Pancreas (tissue), 10 donors: ENCODE measurements around the gene HIPK2. TPM values are rescaled to one million over a fixed set of nuclear protein-coding genes. Genes with fewer than 3 reads are reported as not detected.
A peak's percentile ranks its signal among the peaks of the same experiment; 100 is the strongest.

Experiments used
- ATAC-seq, 4 donors: fragments of 200-7000 bp; cut with Tn5 transposase; one replicate each; pipeline versions ENCODE4 v1.8.0 to v1.9.1; 2020; ENCODE audit warnings: mild to moderate bottlenecking in 4 of 4, moderate library complexity in 4 of 4
- DNase-seq, 6 donors: peaks; one replicate each; pipeline ENCODE4 v3.0.0-alpha.2; 2020
- FAIRE-seq: peaks from 2 replicates; lab custom pipeline; 2012; peaks lifted over from hg19 to GRCh38; lab: Jason Lieb, UNC
- H3K27ac ChIP-seq, 4 donors: fragments of 200-600 bp; sonication (generic); 1 replicate in 3 of 4; 2 replicates in 1 of 4; pipeline versions ENCODE4 v1.5.0 to v1.8.0; 2020
- H3K27me3 ChIP-seq, 4 donors: fragments of 200-600 bp; one replicate each; pipeline ENCODE4 v1.8.0; 2021
- H3K36me3 ChIP-seq, 3 donors: fragments of 200-600 bp; sonication (generic) in 1 of 3; one replicate each; pipeline versions ENCODE4 v1.5.0 to v1.8.0; 2020 to 2021
- H3K4me1 ChIP-seq, 3 donors: fragments of 200-600 bp; one replicate each; pipeline ENCODE4 v1.8.0; 2021
- H3K4me3 ChIP-seq, 4 donors: fragments of 200-600 bp; sonication (generic) in 2 of 4; one replicate each; pipeline versions ENCODE4 v1.5.0 to v1.8.0; 2020 to 2021
- H3K9me3 ChIP-seq, 4 donors: fragments of 200-600 bp; one replicate each; pipeline ENCODE4 v1.8.0; 2021
- CTCF ChIP-seq, 4 donors: fragments of 200-600 bp; sonication (generic) in 3 of 4; IDR thresholded peaks; one replicate each; pipeline versions ENCODE4 v1.5.0 to v1.8.0; 2021; ENCODE audit warnings: antibody characterized with exemption in 4 of 4
- WGBS, 2 donors: extraction: QIAGEN DNeasy Blood & Tissue Kit; methylation state at CpG; one replicate each; pipeline ENCODE4 v1.1.7; 2013; 5-methylcytosine and 5-hydroxymethylcytosine counted together
- intact Hi-C, 3 donors: fragments of 100-400 bp; cut with DNase I; formaldehyde crosslinking; loops; one replicate each; pipeline versions ENCODE4 v1.11.1 to v1.14.2; 2022
- polyA plus RNA-seq, 2 donors: library from polyadenylated mRNA; stranded (reverse); fragments of 200-250 nt; gene quantifications; one replicate each; pipeline ENCODE4 v1.2.3, GENCODE V29; 2013
- total RNA-seq, 6 donors: library from RNA; stranded (reverse); fragmentation: NEBNext Ultra II Directional in 4 of 6; extraction: Animal tissue kit (Norgen Biotek cat#: 25700) in 4 of 6; gene quantifications; one replicate each; pipeline versions ENCODE4 v1.2.1 to v1.2.4, GENCODE V29; 2021 to 2023
- donor health status: healthy with polysubstance abuse.
- donor health status: DM: no; HTN: no; CAD: no; lungs with moderate emphysema.
- donor health status: DM: no; HTN: no; CAD: no.
- donor health status: control.
- donor health status: control.
- donor health status: Bipolar disorder and iron deficiency.
- donor health status: DM: yes; HTN: yes; CAD: no.
- donor health status: DM: no; HTN: no; CAD: no.
- donor health status: DM: no; HTN: no; CAD: no.
- donor health status: DM: yes; HTN: yes; CAD: no.

HIPK2 gene
- total and polyA plus RNA-seq, 8 donors: 6.7 to 49.0 (median 24.7) TPM

DNA sequence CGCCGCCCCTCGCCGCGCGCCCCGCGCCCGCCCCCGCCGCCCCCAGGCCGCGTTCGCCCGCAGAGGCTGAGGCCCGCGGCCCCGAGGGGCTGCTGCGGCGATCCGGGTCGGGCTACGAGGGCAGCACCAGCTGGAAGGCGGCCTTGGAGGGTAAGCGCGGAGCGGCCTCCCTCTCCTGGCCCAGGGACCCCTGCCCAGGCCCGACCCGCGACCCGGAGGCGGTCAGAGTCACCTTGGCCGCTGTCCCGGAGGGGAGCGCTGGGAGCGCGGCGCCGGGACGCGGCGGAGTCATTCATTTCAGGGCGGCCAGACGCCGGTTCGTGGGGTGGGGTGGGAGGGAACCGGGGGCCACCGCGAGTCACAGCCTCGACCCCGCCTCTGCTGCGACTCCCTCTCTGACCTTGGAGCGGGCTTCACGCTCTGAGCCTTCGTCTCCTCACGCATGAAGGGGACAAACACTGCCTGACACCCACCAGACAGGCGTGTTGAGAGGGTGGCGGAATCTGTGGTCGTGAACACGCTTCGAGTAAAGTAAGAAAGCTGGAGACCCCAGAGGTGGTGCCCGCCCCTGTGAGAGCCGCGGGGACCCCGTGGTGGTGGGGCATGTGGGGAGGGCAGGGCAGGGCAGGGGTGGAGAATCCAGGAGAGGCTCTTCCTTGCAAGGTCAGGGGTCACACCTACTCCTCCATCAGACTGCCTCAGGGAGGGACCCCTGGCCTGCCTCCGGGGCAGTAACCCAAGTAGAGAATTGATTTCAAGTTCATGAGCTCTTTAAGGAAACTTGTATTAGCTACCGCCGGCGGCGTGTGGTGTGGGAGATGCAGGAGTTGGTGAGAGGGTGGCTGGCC lies 253.6 kb downstream of the HIPK2 start:
- Histone ChIP-seq H3K9me3 (no peaks in the 10 kb centered on the region), H3K36me3 (no peaks in the 10 kb centered on the region), H3K4me1 (peaks cover 0 to 4% (median 0%) of the 10 kb centered on the region in 3 donors), H3K27me3 (peaks cover 0 to 5% (median 0%) of the 10 kb centered on the region in 4 donors), H3K27ac (no peak overlapping the region), H3K4me3 (no peak overlapping the region)
- FAIRE-seq (no peak), ATAC-seq (no peak), DNase-seq (no peak)
- intact Hi-C loops: no loop called here
- 25 to 34% methylated on average over 52 to 70 of the region's 70 CpGs for WGBS, 2 donors
- no peak for TF ChIP-seq CTCF (IDR thresholded peaks at IDR 0.05)

- no peaks in the 10 kb centered on the region for H3K36me3 ChIP-seq
- H3K27me3 ChIP-seq: peaks cover 0 to 5% (median 0%) of the 10 kb centered on the region in 4 donors
- intact Hi-C loops: no loop called here
- no peak within 1 kb of the TSS for H3K27ac ChIP-seq
- DNase-seq: peak in 1 of 6 donors; percentile 67
- peak within 1 kb of the TSS in 2 of 4 donors; percentile 11 to 18 for H3K4me3 ChIP-seq
- H3K4me1 ChIP-seq: peaks cover 0 to 4% (median 0%) of the 10 kb centered on the region in 3 donors
- WGBS, 2 donors: 3% methylated on average over 37 to 75 of the region's 75 CpGs
- peak in 3 of 4 donors; percentile 60 to 83 (median 82) for ATAC-seq
- no peaks in the 10 kb centered on the region for H3K9me3 ChIP-seq
- TF ChIP-seq CTCF (IDR thresholded peaks at IDR 0.05): no peak
- FAIRE-seq: no peak
Observed at GRCh38 chr7:139523199-139523941, 254.4 kb downstream of the HIPK2 start, which contains the start of gene CLEC2L. CLEC2L (plus strand) TSS chr7:139523685; CDS start chr7:139523928, 243 bp downstream.

DNA sequence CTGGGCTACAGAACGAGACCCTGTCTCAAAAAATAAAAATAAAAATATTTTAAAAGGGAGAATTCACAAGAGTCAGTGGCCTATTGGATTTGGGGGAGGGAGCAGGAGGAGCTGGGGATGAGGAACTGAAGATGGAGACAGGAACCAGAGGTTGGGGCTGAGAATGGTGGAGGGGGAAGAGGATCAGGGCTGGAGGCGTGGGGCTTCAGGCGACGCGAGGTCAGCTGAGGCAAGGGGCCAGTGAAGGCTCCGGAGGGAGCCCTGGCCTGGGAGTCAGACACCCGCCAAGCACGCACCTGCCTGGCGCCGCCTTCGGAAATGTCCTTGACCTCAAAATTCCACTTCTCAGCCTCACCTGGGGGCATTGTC lies 255.0 kb downstream of the HIPK2 start:
- ATAC-seq: peak in 1 of 4 donors; percentile 17
- 4 to 8% methylated on average over 11 of the region's 11 CpGs for WGBS, 2 donors
- DNase-seq: no peak
- H3K27ac ChIP-seq: no peak overlapping the region
- no peak for TF ChIP-seq CTCF (IDR thresholded peaks at IDR 0.05)
- intact Hi-C loops: no loop called here
- no peak for FAIRE-seq
- peaks cover 0 to 5% (median 0%) of the 10 kb centered on the region in 4 donors for H3K27me3 ChIP-seq
- no peak overlapping the region for H3K4me3 ChIP-seq
- no peaks in the 10 kb centered on the region for H3K36me3 ChIP-seq
- H3K4me1 ChIP-seq: peaks cover 0 to 4% (median 0%) of the 10 kb centered on the region in 3 donors
- no peaks in the 10 kb centered on the region for H3K9me3 ChIP-seq

- peaks cover 0 to 4% (median 0%) of the 10 kb centered on the region in 3 donors for H3K4me1 ChIP-seq
- peaks cover 0 to 5% (median 0%) of the 10 kb centered on the region in 4 donors for H3K27me3 ChIP-seq
- no peak for ATAC-seq
- H3K36me3 ChIP-seq: no peaks in the 10 kb centered on the region
- no peak for TF ChIP-seq CTCF (IDR thresholded peaks at IDR 0.05)
- no peak for FAIRE-seq
- H3K27ac ChIP-seq: no peak overlapping the region
- DNase-seq: no peak
- WGBS, 2 donors: 90 to 100% methylated on average over 1 of the region's 1 CpG
- intact Hi-C loops: no loop called here
- H3K9me3 ChIP-seq: no peaks in the 10 kb centered on the region
- no peak overlapping the region for H3K4me3 ChIP-seq
Observed at GRCh38 chr7:139521439-139521838, 256.4 kb downstream of the HIPK2 start.
